ENCODE data around the gene ELL. TPM values are rescaled to one million over a fixed set of nuclear protein-coding genes. Genes with fewer than 3 reads are reported as not detected.

Gene ELL
- total RNA-seq, 4 donors from 2014 or later, result 16.2 to 72.2 (median 18.0) TPM

GRCh38 chr19:18487576-18488402, 34.1 kb downstream of the ELL start:
- in situ Hi-C loops (cut with MboI; ENCODE audit: low pct_ligation_motif_present in 1 of 4, low pct_unique_long_range_greater_than_20kb in 1 of 4, low sequenced_read_pairs in 3 of 4) (no loop called here), intact Hi-C loops (cut with DNase I; ENCODE audit: low total_unique reads) (no loop called here)
- Histone ChIP-seq H3K4me3 (no peak overlapping the region), H3K27me3 (no peaks in the 10 kb centered on the region), H3K4me1 (peaks cover 38 to 64% (median 53%) of the 10 kb centered on the region in 4 donors), H3K36me3 (no peaks in the 10 kb centered on the region), H3K27ac (peak overlapping the region in 1 of 4 donors; percentile 16), H3K9me3 (no peaks in the 10 kb centered on the region)
- no peak for DNase-seq
- TF ChIP-seq POLR2A (IDR thresholded peaks at IDR 0.05) (no peak), POLR2AphosphoS5 (IDR thresholded peaks at IDR 0.05) (no peak), EP300 (IDR thresholded peaks at IDR 0.05; ENCODE audit: low read depth) (no peak), CTCF (IDR thresholded peaks at IDR 0.05) (no peak)
- WGBS, 2 donors (ENCODE audit: low coverage in 1 of 2), result 82% methylated on average over 17 of the region's 17 CpGs; no CpG with 5 or more reads in 1 of the 2 donors

DNA sequence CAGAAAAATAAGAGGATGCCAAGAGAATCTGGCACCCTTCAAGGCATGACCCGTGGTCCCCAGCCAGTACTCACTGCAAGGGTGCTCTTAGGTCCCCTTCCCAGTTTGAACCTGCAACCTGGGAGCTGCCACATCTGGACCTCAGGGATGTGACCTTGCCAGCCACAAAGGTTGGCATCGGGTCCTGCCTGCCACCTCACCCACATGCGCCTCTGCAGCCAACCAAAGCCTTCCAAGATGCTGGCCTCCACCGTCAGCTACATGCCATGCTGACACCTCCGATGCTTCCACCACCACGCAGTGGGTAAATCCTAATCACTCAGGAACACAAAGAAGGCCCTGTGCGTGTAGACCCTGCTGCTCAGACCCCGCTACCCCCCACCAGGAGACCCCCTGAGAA, 35.1 kb downstream of the ELL start:
- TF ChIP-seq EP300 (IDR thresholded peaks at IDR 0.05; ENCODE audit: low read depth), result no peak
- TF ChIP-seq POLR2A (IDR thresholded peaks at IDR 0.05), result no peak
- TF ChIP-seq CTCF (IDR thresholded peaks at IDR 0.05), result no peak
- TF ChIP-seq POLR2AphosphoS5 (IDR thresholded peaks at IDR 0.05), result no peak
- Histone ChIP-seq H3K9me3 (no peaks in the 10 kb centered on the region), H3K4me1 (peaks cover 38 to 63% (median 52%) of the 10 kb centered on the region in 4 donors), H3K4me3 (no peak overlapping the region), H3K36me3 (no peaks in the 10 kb centered on the region), H3K27ac (peak overlapping the region; percentile 32 to 60 (median 54)), H3K27me3 (no peaks in the 10 kb centered on the region)
- in situ Hi-C loops (cut with MboI; ENCODE audit: low pct_ligation_motif_present in 1 of 4, low pct_unique_long_range_greater_than_20kb in 1 of 4, low sequenced_read_pairs in 3 of 4), result no loop called here
- DNase-seq, result no peak
- 88% methylated on average over 8 of the region's 8 CpGs; no CpG with 5 or more reads in 1 of the 2 donors for WGBS, 2 donors (ENCODE audit: low coverage in 1 of 2)
- intact Hi-C loops (cut with DNase I; ENCODE audit: low total_unique reads), result no loop called here

GRCh38 chr19:18484992-18485391, 36.9 kb downstream of the ELL start:
- no peak for TF ChIP-seq POLR2A (IDR thresholded peaks at IDR 0.05)
- no peak for TF ChIP-seq CTCF (IDR thresholded peaks at IDR 0.05)
- TF ChIP-seq EP300 (IDR thresholded peaks at IDR 0.05; ENCODE audit: low read depth), result no peak
- TF ChIP-seq POLR2AphosphoS5 (IDR thresholded peaks at IDR 0.05), result no peak
- Histone ChIP-seq H3K9me3 (no peaks in the 10 kb centered on the region), H3K36me3 (no peaks in the 10 kb centered on the region), H3K27ac (peak overlapping the region in 1 of 4 donors; percentile 4), H3K4me3 (no peak overlapping the region), H3K27me3 (no peaks in the 10 kb centered on the region), H3K4me1 (peaks cover 48 to 79% (median 66%) of the 10 kb centered on the region in 4 donors)
- intact Hi-C loops (cut with DNase I; ENCODE audit: low total_unique reads), result loop anchor here (5.0 kb wide), 1 partner anchor 32 kb away; no protein-coding TSS in a partner anchor
- WGBS, 2 donors (ENCODE audit: low coverage in 1 of 2), result 93% methylated on average over 5 of the region's 5 CpGs; no CpG with 5 or more reads in 1 of the 2 donors
- in situ Hi-C loops (cut with MboI; ENCODE audit: low pct_ligation_motif_present in 1 of 4, low pct_unique_long_range_greater_than_20kb in 1 of 4, low sequenced_read_pairs in 3 of 4), result no loop called here
- no peak for DNase-seq

GRCh38 chr19:18483119-18483890, 38.6 kb downstream of the ELL start:
- no peaks in the 10 kb centered on the region for H3K9me3 ChIP-seq
- H3K36me3 ChIP-seq, result no peaks in the 10 kb centered on the region
- no peaks in the 10 kb centered on the region for H3K27me3 ChIP-seq
- 75 to 100% methylated on average over 1 to 12 of the region's 12 CpGs for WGBS, 2 donors (ENCODE audit: low coverage in 1 of 2)
- intact Hi-C loops (cut with DNase I; ENCODE audit: low total_unique reads), result loop anchor here (5.0 kb wide), 1 partner anchor 34 kb away; no protein-coding TSS in a partner anchor
- TF ChIP-seq POLR2AphosphoS5 (IDR thresholded peaks at IDR 0.05), result no peak
- no peak for TF ChIP-seq POLR2A (IDR thresholded peaks at IDR 0.05)
- TF ChIP-seq CTCF (IDR thresholded peaks at IDR 0.05), result no peak
- no peak for TF ChIP-seq EP300 (IDR thresholded peaks at IDR 0.05; ENCODE audit: low read depth)
- H3K4me3 ChIP-seq, result no peak overlapping the region
- peaks cover 46 to 82% (median 69%) of the 10 kb centered on the region in 4 donors for H3K4me1 ChIP-seq
- peak overlapping the region in 1 of 4 donors; percentile 8 for H3K27ac ChIP-seq
- in situ Hi-C loops (cut with MboI; ENCODE audit: low pct_ligation_motif_present in 1 of 4, low pct_unique_long_range_greater_than_20kb in 1 of 4, low sequenced_read_pairs in 3 of 4), result no loop called here
- no peak for DNase-seq

Data from transverse colon (tissue), 4 donors.